HG02870 (cell line): Measurements from ENCODE around the gene STOML1.

Source experiments
- ATAC-seq: cut with Tn5 transposase; IDR thresholded peaks from one replicate; pipeline ENCODE4 v1.9.1; 2021; ENCODE audit warnings: mild to moderate bottlenecking, moderate library complexity; ENCODE audit not compliant: unreplicated experiment

Gene STOML1

GRCh38 chr15:73991726-73992593, at the start of gene STOML1:
Gene STOML1 (minus strand): TSS chr15:73992295. CDS start chr15:73992223, 72 bp downstream.
- peak; percentile 52 for ATAC-seq

- ATAC-seq: no peak
Observed at GRCh38 chr15:74041311-74041756, 49.2 kb upstream of the STOML1 start.

GRCh38 chr15:74040109-74040850, 48.2 kb upstream of the STOML1 start:
- ATAC-seq: no peak

- ATAC-seq: no peak
Observed at GRCh38 chr15:74039656-74040010, 47.5 kb upstream of the STOML1 start.

GRCh38 chr15:74038707-74039655, 46.9 kb upstream of the STOML1 start:
- ATAC-seq: no peak

- ATAC-seq: no peak
Observed at GRCh38 chr15:74037171-74038117, 45.3 kb upstream of the STOML1 start.

GRCh38 chr15:74036271-74037170, 44.4 kb upstream of the STOML1 start:
- ATAC-seq: no peak

- ATAC-seq: no peak
Observed at GRCh38 chr15:74035121-74036017, 43.3 kb upstream of the STOML1 start.

- no peak for ATAC-seq
Observed at GRCh38 chr15:74034206-74034755, 42.2 kb upstream of the STOML1 start.

- no peak for ATAC-seq
Observed at GRCh38 chr15:74032606-74033561, 40.8 kb upstream of the STOML1 start.

- ATAC-seq: no peak
Observed at GRCh38 chr15:74032046-74032445, 40.0 kb upstream of the STOML1 start.

- no peak for ATAC-seq
Observed at GRCh38 chr15:74028646-74029045, 36.6 kb upstream of the STOML1 start.

GRCh38 chr15:74027688-74028087, 35.6 kb upstream of the STOML1 start:
- ATAC-seq: no peak

GRCh38 chr15:74025436-74025835, 33.3 kb upstream of the STOML1 start:
- no peak for ATAC-seq

- no peak for ATAC-seq
Observed at GRCh38 chr15:74024687-74025086, 32.6 kb upstream of the STOML1 start.

- ATAC-seq: no peak
Observed at GRCh38 chr15:74022706-74023470, 30.8 kb upstream of the STOML1 start.
